ENCODE measurements around the gene ARG2. TPM values are rescaled to one million over a fixed set of nuclear protein-coding genes. Genes with fewer than 3 reads are reported as not detected.

The ARG2 gene
- total RNA-seq, 4 donors from 2014 or later, result 0.51 to 3.7 (median 2.8) TPM; not detected in 1

- no peak for DNase-seq
- Histone ChIP-seq H3K4me3 (no peak overlapping the region), H3K27me3 (no peaks in the 10 kb centered on the region), H3K9me3 (no peaks in the 10 kb centered on the region), H3K36me3 (no peaks in the 10 kb centered on the region), H3K27ac (no peak overlapping the region), H3K4me1 (no peaks in the 10 kb centered on the region)
- intact Hi-C loops (cut with DNase I; ENCODE audit: low total_unique reads), result no loop called here
- TF ChIP-seq, protein P1, sequence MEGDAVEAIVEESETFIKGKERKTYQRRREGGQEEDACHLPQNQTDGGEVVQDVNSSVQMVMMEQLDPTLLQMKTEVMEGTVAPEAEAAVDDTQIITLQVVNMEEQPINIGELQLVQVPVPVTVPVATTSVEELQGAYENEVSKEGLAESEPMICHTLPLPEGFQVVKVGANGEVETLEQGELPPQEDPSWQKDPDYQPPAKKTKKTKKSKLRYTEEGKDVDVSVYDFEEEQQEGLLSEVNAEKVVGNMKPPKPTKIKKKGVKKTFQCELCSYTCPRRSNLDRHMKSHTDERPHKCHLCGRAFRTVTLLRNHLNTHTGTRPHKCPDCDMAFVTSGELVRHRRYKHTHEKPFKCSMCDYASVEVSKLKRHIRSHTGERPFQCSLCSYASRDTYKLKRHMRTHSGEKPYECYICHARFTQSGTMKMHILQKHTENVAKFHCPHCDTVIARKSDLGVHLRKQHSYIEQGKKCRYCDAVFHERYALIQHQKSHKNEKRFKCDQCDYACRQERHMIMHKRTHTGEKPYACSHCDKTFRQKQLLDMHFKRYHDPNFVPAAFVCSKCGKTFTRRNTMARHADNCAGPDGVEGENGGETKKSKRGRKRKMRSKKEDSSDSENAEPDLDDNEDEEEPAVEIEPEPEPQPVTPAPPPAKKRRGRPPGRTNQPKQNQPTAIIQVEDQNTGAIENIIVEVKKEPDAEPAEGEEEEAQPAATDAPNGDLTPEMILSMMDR (IDR thresholded peaks at IDR 0.05), result no peak
- no peak for TF ChIP-seq POLR2A (IDR thresholded peaks at IDR 0.05)
Measured at GRCh38 chr14:67573228-67574010, 46.3 kb upstream of the ARG2 start.

- intact Hi-C loops (cut with DNase I; ENCODE audit: low total_unique reads), result no loop called here
- Histone ChIP-seq H3K9me3 (no peaks in the 10 kb centered on the region), H3K27me3 (no peaks in the 10 kb centered on the region), H3K36me3 (no peaks in the 10 kb centered on the region), H3K4me3 (no peak overlapping the region), H3K4me1 (no peaks in the 10 kb centered on the region), H3K27ac (no peak overlapping the region)
- DNase-seq, result no peak
- TF ChIP-seq POLR2A (IDR thresholded peaks at IDR 0.05), result no peak
- TF ChIP-seq, protein P1 (IDR thresholded peaks at IDR 0.05), result no peak
Measured at GRCh38 chr14:67574156-67574555, 45.6 kb upstream of the ARG2 start.

DNA sequence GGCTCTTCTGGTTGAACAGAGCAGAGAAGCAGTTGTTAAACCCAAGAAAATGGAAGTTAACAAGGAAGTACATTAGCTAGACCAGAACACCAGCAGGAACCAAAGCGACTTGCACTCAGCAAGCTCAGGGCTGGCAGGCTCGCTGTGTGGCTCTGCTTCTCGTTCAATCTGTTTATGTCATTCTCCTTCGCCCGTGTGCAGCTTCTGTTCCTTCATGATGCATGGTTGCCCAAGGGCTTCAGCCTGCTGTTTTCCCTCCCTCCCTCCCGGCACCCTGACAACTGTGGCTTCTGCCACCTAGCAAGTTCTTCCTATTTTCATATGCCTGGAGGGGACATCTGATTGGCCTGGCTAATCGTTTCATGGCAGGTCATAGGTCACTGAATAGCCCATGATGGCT, 44.9 kb upstream of the ARG2 start:
- Histone ChIP-seq H3K4me3 (no peak overlapping the region), H3K27me3 (no peaks in the 10 kb centered on the region), H3K9me3 (no peaks in the 10 kb centered on the region), H3K27ac (no peak overlapping the region), H3K36me3 (no peaks in the 10 kb centered on the region), H3K4me1 (no peaks in the 10 kb centered on the region)
- TF ChIP-seq, protein P1 (IDR thresholded peaks at IDR 0.05), result no peak
- TF ChIP-seq POLR2A (IDR thresholded peaks at IDR 0.05), result no peak
- no peak for DNase-seq
- intact Hi-C loops (cut with DNase I; ENCODE audit: low total_unique reads), result no loop called here

GRCh38 chr14:67575684-67576083, 44.0 kb upstream of the ARG2 start:
- TF ChIP-seq POLR2A (IDR thresholded peaks at IDR 0.05), result no peak
- TF ChIP-seq, protein P1 (IDR thresholded peaks at IDR 0.05), result no peak
- H3K4me1 ChIP-seq, result no peaks in the 10 kb centered on the region
- H3K36me3 ChIP-seq, result no peaks in the 10 kb centered on the region
- intact Hi-C loops (cut with DNase I; ENCODE audit: low total_unique reads), result no loop called here
- H3K27ac ChIP-seq, result no peak overlapping the region
- no peak for DNase-seq
- no peaks in the 10 kb centered on the region for H3K27me3 ChIP-seq
- H3K4me3 ChIP-seq, result no peak overlapping the region
- no peaks in the 10 kb centered on the region for H3K9me3 ChIP-seq

- Histone ChIP-seq H3K4me3 (no peak overlapping the region), H3K36me3 (no peaks in the 10 kb centered on the region), H3K27me3 (no peaks in the 10 kb centered on the region), H3K27ac (no peak overlapping the region), H3K4me1 (no peaks in the 10 kb centered on the region), H3K9me3 (no peaks in the 10 kb centered on the region)
- intact Hi-C loops (cut with DNase I; ENCODE audit: low total_unique reads), result no loop called here
- no peak for DNase-seq
- TF ChIP-seq, protein P1 (IDR thresholded peaks at IDR 0.05), result no peak
- TF ChIP-seq POLR2A (IDR thresholded peaks at IDR 0.05), result no peak
Measured at GRCh38 chr14:67576216-67576955, 43.3 kb upstream of the ARG2 start.

All from uterus (tissue), 4 donors.